OCI-LY1 (cell line): ENCODE results near the gene NID1.

ENCODE experiments used
- H2AFZ ChIP-seq: fragments of 200-600 bp; sonication (generic), shearing (Covaris generic); 2 replicates; pipeline ENCODE4 v1.6.0; 2014; ENCODE audit warnings: antibody characterized with exemption, mild to moderate bottlenecking, low read length
- H3F3A ChIP-seq: fragments of 200-600 bp; sonication (generic), shearing (Covaris generic); 2 replicates; pipeline ENCODE4 v1.6.0; 2014; ENCODE audit warnings: mild to moderate bottlenecking, antibody characterized with exemption, low read length, moderate library complexity; ENCODE audit not compliant: insufficient read depth
- H3K27ac ChIP-seq: fragments of 200-600 bp; sonication (generic); 2 replicates; pipeline ENCODE4 v1.5.1; 2014; ENCODE audit warnings: low read length, mixed run types, mild to moderate bottlenecking, low read depth; ENCODE audit not compliant: poor library complexity, severe bottlenecking
- H3K27me3 ChIP-seq: fragments of 200-600 bp; sonication (generic); 2 replicates; pipeline ENCODE4 v1.6.0; 2014; ENCODE audit warnings: antibody characterized with exemption, mild to moderate bottlenecking, low read length, moderate library complexity; ENCODE audit not compliant: insufficient read depth
- H3K36me3 ChIP-seq: fragments of 200-600 bp; sonication (generic); 2 replicates; pipeline ENCODE4 v1.6.1; 2014; ENCODE audit warnings: mild to moderate bottlenecking, antibody characterized with exemption, low read length, moderate library complexity, mixed read lengths; ENCODE audit not compliant: insufficient read depth
- H3K4me1 ChIP-seq: fragments of 200-600 bp; sonication (generic); 2 replicates; pipeline ENCODE4 v1.5.1; 2014; ENCODE audit warnings: mild to moderate bottlenecking, low read length, moderate library complexity; ENCODE audit not compliant: insufficient read depth, severe bottlenecking
- H3K4me2 ChIP-seq: fragments of 200-600 bp; sonication (generic), shearing (Covaris generic); 2 replicates; pipeline ENCODE4 v1.6.1; 2014; ENCODE audit warnings: low read length
- H3K4me3 ChIP-seq: fragments of 200-600 bp; sonication (generic); 2 replicates; pipeline ENCODE4 v1.5.1; 2014; ENCODE audit warnings: low read length, low read depth, mild to moderate bottlenecking, mixed read lengths; ENCODE audit not compliant: poor library complexity, severe bottlenecking
- H3K79me2 ChIP-seq: fragments of 200-600 bp; shearing (Covaris generic); 2 replicates; pipeline ENCODE4 v1.6.1; 2016; ENCODE audit warnings: mixed run types, low read length, mixed read lengths; ENCODE audit not compliant: insufficient read depth
- H3K9ac ChIP-seq: fragments of 200-600 bp; sonication (generic), shearing (Covaris generic); 2 replicates; pipeline ENCODE4 v1.6.1; 2014; ENCODE audit warnings: mild to moderate bottlenecking, low read length, mixed read lengths
- H3K9me2 ChIP-seq: fragments of 200-600 bp; sonication (generic), shearing (Covaris generic); 2 replicates; pipeline ENCODE4 v1.6.1; 2014; ENCODE audit warnings: low read depth, mild to moderate bottlenecking, low read length, mixed read lengths
- H3K9me3 ChIP-seq: fragments of 200-600 bp; shearing (Covaris generic); 2 replicates; pipeline ENCODE4 v1.6.1; 2014; ENCODE audit warnings: low read length, mixed read lengths
- H4K20me1 ChIP-seq: fragments of 200-600 bp; sonication (generic), shearing (Covaris generic); 2 replicates; pipeline ENCODE4 v1.6.0; 2016; ENCODE audit warnings: mild to moderate bottlenecking, low read length; ENCODE audit not compliant: insufficient read depth
- CTCF ChIP-seq: fragments of 200-600 bp; sonication (generic), shearing (Covaris generic); IDR thresholded peaks from 2 replicates; pipeline ENCODE4 v1.5.1; 2017; ENCODE audit warnings: mild to moderate bottlenecking, antibody characterized with exemption, low read length, moderate library complexity, mixed read lengths
- EZH2 ChIP-seq: fragments of 200-600 bp; sonication (generic), shearing (Covaris generic); IDR thresholded peaks from 2 replicates; pipeline ENCODE4 v1.8.0; 2017; ENCODE audit warnings: borderline replicate concordance, mixed run types, mild to moderate bottlenecking, antibody characterized with exemption, low read length, moderate library complexity, mixed read lengths

The NID1 gene

DNA sequence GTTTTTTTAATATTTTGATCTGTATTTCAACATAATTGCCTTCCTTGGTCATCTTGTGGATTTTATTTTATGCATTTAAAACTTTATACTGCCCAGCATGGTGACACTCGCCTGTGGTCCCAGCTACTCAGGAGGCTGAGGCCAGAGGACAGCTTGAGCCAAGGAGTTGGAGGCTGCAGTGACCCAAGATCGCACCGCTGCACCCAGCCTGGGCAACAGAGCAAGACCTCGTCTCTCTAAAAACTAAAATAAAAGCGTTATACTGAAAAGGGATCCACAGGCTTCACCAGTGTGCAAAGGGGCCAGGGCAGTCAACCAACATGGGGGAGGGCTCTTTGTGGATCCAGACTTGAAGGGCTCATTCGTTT is 1.4 kb downstream of the NID1 start:
- no peaks in the 10 kb centered on the region for H3K9me2 ChIP-seq
- H3K79me2 ChIP-seq, result no peaks in the 10 kb centered on the region
- H2AFZ ChIP-seq, result no peak overlapping the region
- H3K27me3 ChIP-seq, result no peaks in the 10 kb centered on the region
- TF ChIP-seq EZH2 (no peak), CTCF (no peak)
- H3F3A ChIP-seq, result no peaks in the 10 kb centered on the region
- H4K20me1 ChIP-seq, result no peaks in the 10 kb centered on the region
- H3K4me3 ChIP-seq, result no peak overlapping the region
- no peaks in the 10 kb centered on the region for H3K36me3 ChIP-seq
- no peaks in the 10 kb centered on the region for H3K9me3 ChIP-seq
- H3K4me1 ChIP-seq, result peaks cover 11% of the 10 kb centered on the region
- no peak overlapping the region for H3K9ac ChIP-seq
- no peak overlapping the region for H3K27ac ChIP-seq
- no peak overlapping the region for H3K4me2 ChIP-seq

- TF ChIP-seq EZH2 (no peak), CTCF (no peak)
- Histone ChIP-seq H3K4me1 (no peaks in the 10 kb centered on the region), H3K79me2 (no peaks in the 10 kb centered on the region), H3K9me3 (no peaks in the 10 kb centered on the region), H3K4me3 (no peak overlapping the region), H2AFZ (no peak overlapping the region), H4K20me1 (no peaks in the 10 kb centered on the region), H3F3A (no peaks in the 10 kb centered on the region), H3K4me2 (no peak overlapping the region), H3K27ac (no peak overlapping the region), H3K9me2 (no peaks in the 10 kb centered on the region), H3K36me3 (no peaks in the 10 kb centered on the region), H3K27me3 (no peaks in the 10 kb centered on the region), H3K9ac (no peak overlapping the region)
These were observed 4.6 kb downstream of the NID1 start for GRCh38 chr1:236060286-236060685.

GRCh38 chr1:236059011-236059410 is 5.9 kb downstream of the NID1 start:
- H3F3A ChIP-seq, result no peaks in the 10 kb centered on the region
- no peaks in the 10 kb centered on the region for H4K20me1 ChIP-seq
- no peaks in the 10 kb centered on the region for H3K4me1 ChIP-seq
- H3K9me3 ChIP-seq, result no peaks in the 10 kb centered on the region
- no peak overlapping the region for H2AFZ ChIP-seq
- H3K9ac ChIP-seq, result no peak overlapping the region
- TF ChIP-seq EZH2, result no peak
- no peak for TF ChIP-seq CTCF
- no peak overlapping the region for H3K4me2 ChIP-seq
- no peaks in the 10 kb centered on the region for H3K9me2 ChIP-seq
- no peaks in the 10 kb centered on the region for H3K79me2 ChIP-seq
- H3K36me3 ChIP-seq, result no peaks in the 10 kb centered on the region
- no peak overlapping the region for H3K27ac ChIP-seq
- no peaks in the 10 kb centered on the region for H3K27me3 ChIP-seq
- H3K4me3 ChIP-seq, result no peak overlapping the region
